Stimulated activated CD4-positive, alpha-beta T cell treated with anti-CD3 and anti-CD28 coated beads, Interleukin-1b, Interleukin-23, amount 100 ng/mL, for 4 hours (primary cell): ENCODE data around the gene TANC1.

ENCODE experiments used
- DNase-seq, 2 donors: peaks; one replicate each; pipeline ENCODE4 v3.0.0-alpha.2; 2020; ENCODE audit warnings: low read depth in 2 of 2

Gene TANC1

DNA sequence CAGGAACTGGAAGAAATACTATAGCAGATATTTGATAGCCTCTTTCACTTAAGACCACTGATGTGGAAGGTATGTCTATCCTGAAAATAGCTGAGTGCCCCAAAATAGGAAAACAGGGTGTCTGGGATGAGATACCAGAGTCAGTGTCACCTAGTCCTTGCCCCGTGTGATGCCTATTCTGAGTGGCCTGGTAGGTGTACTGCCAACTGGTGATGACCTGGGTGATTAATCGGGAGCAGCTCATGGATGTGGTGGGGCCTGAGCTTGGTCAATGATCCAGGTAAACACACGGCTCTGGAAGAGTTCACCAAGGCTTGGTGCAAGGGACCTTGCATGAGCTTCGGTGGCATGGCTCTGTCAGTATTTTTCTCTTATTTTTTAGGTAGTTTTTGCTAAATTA lies 95.2 kb downstream of the TANC1 start:
- no peak for DNase-seq

- no peak for DNase-seq
Measured at GRCh38 chr2:159064446-159065301, 96.2 kb downstream of the TANC1 start.

DNA sequence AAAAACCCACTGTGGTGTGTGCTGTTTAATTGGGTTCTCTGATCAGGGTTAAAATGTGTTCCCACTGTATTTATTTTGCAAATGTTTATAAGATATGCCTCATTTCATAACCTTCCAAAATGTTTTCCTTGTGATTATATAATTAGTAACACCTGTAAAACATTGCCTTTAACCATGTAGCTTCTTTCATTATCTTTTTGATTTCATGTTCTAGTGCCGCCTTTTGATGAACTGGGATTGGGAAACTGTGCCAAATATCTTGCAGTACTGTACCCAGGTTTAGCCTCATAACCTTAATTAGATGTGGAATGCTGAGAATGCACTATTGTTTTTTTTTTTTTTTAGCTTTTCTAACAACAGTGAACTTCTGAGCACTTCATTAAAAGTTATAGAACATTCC lies 96.9 kb downstream of the TANC1 start:
- DNase-seq: no peak

DNA sequence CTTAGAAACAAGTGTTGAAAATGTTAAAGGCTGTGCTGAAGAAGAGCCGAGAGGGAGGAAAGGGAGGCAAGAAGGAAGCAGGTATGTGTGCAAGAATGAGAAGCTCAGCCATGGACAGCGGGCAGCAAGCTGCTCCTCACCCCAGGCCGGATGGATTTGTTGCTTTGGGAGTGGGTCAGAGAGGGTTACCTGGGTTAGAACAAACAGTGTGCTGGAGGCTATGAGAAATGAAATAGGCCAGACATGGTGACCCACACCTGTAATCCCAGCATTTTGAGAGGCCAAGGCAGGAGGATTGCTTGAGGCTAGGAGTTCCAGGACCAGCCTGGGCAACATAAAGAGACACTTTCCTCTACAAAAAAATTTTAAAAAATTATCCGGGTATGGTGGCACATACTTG lies 97.5 kb downstream of the TANC1 start:
- no peak for DNase-seq

- DNase-seq: no peak
Measured at GRCh38 chr2:159066541-159067156, 98.2 kb downstream of the TANC1 start.

GRCh38 chr2:159067971-159068370 lies 99.5 kb downstream of the TANC1 start:
- DNase-seq: no peak

GRCh38 chr2:159069229-159069628 lies 100.8 kb downstream of the TANC1 start:
- DNase-seq: no peak

DNA sequence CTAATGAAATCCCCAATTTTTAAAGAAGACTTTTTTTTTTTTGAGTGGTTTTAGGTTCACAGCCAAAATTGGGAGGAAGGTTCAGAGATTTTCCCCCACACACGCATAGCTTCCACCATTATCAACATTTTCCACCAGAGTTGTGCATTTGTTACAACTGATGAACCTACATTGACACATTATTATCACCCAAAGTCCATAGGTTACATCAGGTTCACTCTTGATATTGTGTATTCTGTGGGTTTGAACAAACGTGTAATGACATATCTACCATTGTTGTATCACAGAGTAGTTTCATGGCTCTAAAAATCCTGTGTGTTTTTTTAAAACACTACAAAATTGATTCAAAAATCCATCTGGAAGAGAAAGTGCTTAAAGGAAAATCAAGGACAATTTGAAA lies 101.8 kb downstream of the TANC1 start:
- no peak for DNase-seq

DNA sequence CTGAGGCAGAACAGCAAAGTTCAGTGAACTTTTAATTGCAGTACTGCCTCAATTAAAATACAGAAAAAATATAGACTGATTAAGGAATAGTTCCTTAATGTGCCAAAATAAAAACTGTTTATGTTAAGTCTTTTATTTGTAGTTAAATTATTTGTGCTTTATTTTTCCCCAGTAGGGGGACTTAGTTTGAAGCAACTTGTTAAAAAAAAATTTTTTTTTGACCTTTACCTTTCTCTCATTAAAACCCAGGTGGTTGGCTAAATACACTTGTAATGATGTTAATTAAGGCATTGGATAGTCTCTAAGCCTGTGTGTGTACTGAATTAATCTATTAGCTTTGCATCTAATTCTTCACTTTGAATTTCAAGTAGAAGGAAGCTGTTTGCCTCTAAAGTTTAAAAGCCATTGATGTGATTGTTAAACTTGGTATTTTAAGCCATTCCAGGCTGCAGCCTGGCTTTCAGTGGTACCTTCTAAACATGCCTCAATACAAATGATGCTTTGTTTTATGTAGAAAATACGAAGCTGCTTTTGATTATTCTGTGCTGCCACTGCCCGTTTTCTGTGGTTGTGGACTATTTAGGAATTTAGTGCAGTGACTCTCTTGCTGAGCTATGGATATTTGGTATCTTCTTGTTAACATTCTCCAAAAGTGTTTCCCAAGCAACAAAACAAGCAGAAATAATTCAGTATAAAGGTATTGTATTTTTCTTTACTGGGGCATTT lies 102.9 kb downstream of the TANC1 start:
- DNase-seq: no peak

- DNase-seq: no peak
Measured at GRCh38 chr2:159072795-159073194, 104.4 kb downstream of the TANC1 start.

- DNase-seq: no peak
Measured at GRCh38 chr2:159073256-159073655, 104.8 kb downstream of the TANC1 start.

DNA sequence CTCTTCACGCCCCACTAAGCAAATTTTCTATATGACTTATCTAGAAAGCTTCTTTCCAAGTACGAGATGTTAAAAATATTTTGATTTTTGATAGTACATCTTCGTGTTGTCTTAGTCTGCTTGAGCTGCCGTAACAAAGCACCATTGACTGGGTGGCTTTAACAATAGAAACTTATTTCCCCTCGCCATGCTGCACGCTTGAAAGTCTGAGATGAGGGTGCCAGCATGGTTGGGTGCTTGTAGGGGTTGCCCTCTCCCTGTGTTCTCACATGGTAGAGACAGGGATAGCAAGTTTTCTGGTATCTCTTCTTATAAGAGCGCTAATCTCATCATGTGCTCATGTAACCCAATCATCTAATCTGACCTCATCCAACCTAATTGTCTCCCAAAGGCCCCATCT lies 106.2 kb downstream of the TANC1 start:
- DNase-seq: no peak

DNA sequence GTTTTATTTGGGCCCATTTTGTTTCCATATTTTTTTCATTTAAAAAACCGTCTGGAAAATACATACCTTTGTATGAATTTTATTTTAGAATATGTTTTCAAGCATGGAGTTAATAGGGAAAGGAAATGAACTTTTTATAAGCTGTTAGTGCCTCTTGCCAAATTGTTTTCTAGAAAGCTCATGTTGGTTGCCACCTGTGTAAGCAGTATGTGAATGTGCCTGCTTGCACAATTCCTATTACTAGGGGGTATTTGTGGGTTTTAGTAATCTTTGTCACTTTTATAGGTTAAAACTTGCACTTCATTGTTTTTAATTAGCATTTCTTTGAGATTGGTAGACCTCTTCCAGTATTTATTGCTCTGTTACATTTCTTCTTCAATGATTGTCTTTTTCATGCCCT lies 107.3 kb downstream of the TANC1 start:
- no peak for DNase-seq

DNA sequence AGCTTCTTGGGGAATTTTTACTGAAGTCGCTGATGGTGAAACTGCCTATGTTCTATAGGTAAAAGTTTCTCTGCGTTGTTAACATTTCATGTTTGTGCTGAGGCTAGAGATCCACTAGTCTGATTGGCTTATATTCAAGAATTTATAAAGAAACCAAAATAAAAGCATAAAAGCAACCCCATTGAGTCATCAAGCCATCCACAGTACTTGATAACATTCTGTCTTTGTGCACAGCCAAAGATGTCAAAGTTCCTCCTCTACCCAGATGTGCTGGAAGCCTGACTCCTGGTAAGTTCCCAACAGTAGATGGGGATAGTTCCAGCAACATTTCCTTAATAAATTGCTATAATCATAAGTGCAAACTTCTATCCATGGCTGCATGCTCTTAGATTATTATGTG lies 107.8 kb downstream of the TANC1 start:
- DNase-seq: no peak

GRCh38 chr2:159077869-159078268 lies 109.4 kb downstream of the TANC1 start:
- no peak for DNase-seq

DNA sequence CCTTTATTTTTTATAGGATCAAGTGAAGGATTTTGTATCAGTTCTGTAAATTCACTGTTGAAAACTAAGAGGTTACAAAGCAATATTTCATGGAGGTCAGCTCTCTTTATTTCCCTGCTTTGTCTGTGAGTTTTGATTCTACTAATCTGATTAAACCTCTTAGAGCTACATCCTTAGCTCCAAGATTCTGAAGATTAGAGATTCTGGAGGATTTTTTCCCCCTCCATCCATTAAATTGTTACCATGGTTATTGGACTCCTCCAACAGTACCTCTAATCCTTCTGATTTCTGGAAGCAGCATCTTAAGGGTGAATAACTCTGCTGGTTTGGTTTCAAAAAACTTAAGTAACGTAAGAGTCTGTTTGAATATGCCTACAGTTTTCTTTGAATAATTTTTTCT lies 110.0 kb downstream of the TANC1 start:
- no peak for DNase-seq

DNA sequence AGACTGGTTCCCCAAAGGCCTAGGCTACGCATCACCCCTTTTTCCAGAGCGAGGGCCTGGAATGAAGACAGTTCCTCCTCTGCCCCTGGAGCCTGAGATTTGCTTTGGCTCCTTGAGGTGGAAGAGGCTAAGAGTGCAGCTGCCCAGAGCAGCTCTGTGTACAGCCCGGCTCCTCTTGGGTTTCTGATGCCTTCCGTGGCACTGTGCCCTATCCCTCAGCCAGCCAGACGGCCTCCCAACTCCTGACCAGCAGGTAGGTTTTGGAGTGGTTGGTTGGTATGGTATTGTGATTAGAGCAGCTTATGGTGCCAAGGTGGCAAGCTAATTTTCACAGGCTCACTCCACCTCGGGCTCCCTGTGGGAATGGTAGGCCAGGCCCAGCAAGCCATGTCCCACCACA lies 112.2 kb downstream of the TANC1 start:
- no peak for DNase-seq

- no peak for DNase-seq
Measured at GRCh38 chr2:159082119-159082518, 113.7 kb downstream of the TANC1 start.

DNA sequence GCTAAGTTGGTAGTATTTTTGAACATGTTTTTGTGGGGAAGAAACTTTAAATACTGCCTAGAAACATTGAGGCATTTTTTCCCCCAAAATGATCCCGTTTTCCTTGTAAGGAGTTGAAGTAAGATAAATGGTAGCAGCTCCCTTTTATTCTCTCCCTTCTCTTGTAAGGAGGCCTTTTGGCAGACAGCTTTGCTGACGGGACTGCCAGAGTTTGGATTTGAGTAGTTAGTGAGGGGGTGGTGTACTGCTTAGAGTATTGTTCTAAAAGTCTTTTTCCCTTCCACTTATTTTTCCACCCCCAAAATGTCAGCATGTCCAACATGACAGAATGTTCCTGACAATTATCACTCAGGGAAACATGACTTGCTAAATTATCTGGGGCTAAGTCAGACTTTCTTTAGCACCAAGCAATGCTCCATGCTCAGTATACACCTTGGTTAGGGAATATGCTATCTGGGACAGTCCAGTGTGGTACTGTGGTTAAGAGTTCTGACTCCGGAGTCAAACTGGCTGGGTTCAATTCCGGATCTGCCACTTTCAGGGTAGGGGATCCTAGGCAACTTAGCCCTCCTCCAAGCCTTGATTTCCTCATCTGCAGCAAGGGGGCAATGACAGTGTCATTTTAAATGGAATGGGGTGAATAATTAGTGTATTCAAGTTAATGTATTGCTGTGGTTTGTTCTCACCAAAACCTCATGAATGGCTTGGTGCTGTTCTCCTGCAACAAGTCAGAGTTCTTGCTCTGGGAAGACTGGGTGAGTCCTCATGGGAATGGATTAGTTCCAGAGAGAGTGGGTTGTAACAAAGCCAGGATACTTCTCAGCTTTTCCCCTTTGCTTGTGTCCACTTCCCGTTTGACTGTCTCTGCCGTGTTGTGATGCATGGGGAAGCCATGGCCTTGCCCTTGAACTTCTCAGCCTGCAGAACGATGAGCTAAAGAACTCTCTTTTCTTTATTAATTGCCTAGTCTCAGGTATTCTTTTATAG lies 116.2 kb downstream of the TANC1 start:
- DNase-seq: no peak

DNA sequence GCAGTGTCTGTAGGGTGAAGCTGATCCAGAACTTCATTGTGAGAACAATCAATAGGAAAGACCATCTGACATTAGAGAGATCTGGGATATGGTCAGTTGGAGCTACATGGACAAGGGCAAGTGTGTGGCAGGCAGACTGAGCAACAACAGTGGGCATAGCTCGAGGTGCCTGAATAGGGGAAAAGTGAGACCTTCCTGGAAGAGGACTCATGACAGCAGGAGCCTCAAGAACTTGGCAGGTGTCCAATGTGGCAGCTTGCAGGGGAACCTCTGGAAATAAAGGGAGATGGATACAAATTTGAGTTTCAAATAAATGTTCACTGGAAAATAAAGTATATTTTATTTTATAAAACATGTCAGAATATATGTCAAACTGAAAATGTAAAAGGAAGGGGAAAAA lies 117.9 kb downstream of the TANC1 start:
- no peak for DNase-seq

GRCh38 chr2:159086826-159087225 lies 118.4 kb downstream of the TANC1 start:
- DNase-seq: no peak

- DNase-seq: no peak
Measured at GRCh38 chr2:159088906-159089305, 120.5 kb downstream of the TANC1 start.
